Measurements from ENCODE around the gene MAGED1.
"Not testable (repeated sequence)": the region's sequence is repeated elsewhere in the genome, so short reads cannot be mapped to it uniquely, and the experiment has no call there.

Gene MAGED1

DNA sequence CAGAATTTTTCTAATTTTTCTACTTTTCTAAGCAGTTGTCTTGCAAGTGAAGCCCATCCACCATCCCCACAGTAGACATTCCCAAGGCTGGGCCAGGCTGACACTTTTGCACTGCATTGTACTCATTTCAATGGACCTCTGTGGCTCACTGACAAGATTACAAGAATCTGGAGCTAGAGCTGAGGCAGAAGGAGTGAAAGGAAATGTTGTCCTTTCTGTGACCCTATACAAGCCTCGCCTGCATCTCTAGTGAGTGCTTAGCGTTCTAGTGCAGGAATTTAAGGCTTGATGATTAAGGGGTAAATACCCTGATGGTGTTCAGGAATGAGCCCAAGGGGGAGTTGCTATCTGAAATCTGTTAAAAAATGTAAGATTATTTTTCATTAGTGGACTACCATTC is 6.3 kb downstream of the MAGED1 start:
- no peak for DNase-seq

- DNase-seq = no peak
Observed at GRCh38 chrX:51902510-51903050, 9.2 kb downstream of the MAGED1 start.

- DNase-seq = not testable (repeated sequence)
Observed at GRCh38 chrX:51905152-51905551, 11.7 kb downstream of the MAGED1 start.

DNA sequence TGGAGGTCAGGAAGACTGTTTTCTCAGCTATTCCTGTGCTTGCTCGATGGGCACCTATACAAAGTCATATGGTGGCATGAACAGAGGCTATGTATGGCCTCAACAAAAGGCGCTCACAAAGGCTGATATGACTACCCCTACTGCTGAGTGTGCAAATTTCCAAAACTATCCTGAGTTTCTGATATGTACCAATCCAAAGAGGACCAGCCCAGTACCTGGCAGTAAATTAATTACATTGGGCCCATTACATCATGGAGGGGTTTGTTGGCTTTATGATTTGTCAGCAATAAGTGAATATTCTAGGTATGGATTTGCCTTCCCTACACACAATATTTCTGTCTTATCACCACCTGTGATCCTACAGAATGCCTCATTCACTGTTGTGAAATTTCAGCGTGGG is 12.3 kb downstream of the MAGED1 start:
- DNase-seq = no peak

DNA sequence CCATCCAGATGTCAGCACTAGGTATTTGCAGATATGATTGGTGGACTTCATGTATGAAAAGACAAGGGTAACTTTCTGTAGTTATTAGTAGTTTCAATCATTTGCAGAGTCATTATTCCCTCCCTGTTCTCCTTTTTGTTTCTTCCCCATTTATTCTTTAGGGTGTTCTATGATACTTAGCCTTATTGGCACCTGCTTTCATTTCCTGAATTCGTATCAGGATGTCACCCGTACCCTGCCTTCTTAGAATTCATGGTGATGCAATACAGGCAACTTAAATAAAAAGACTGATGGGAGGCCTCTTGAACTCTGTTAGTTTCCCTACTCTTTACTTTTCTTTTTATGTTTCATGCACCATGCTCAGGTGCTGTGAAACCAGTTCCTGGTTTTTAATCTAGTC is 24.2 kb downstream of the MAGED1 start:
- DNase-seq = no peak

DNA sequence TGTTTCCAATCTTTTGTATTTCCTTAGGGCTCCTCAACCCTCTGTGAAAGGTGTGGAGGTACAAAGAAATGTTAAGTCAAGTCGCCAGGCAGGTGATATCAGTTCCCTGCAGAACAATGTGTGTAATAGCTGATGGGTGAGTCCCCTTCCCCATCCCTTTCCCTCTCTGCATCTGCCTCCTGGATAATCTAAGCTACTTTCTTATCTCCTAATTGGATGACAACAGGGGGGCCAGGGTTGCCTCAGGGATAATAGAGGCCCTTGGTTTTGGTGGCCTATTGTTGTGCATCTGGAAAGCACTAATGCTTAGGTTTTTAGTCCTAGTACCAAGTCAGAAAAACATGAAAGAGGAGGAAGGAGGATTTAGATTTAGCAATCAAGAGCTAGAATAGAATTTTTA is 29.1 kb downstream of the MAGED1 start:
- DNase-seq = no peak

GRCh38 chrX:51931566-51932150 is 38.2 kb downstream of the MAGED1 start:
- DNase-seq = no peak
